OCI-LY7 (cell line): ENCODE data around the gene ESRP2.

Source experiments
- CTCF ChIP-seq: fragments of 200-600 bp; sonication (generic); conservative IDR thresholded peaks from 2 replicates; pipeline ENCODE4 v1.5.1; 2014; ENCODE audit warnings: mild to moderate bottlenecking, antibody characterized with exemption, low read length, moderate library complexity, mixed read lengths
- EZH2phosphoT487 ChIP-seq: fragments of 200-600 bp; sonication (generic); IDR thresholded peaks from 2 replicates; pipeline ENCODE4 v1.6.1; 2018; ENCODE audit warnings: low read depth, borderline replicate concordance, mild to moderate bottlenecking, mixed run types, antibody characterized with exemption, low read length, moderate library complexity, mixed read lengths

GRCh38 chr16:68263559-68264127 lies 27.7 kb upstream of the ESRP2 start:
- TF ChIP-seq CTCF: no peak
- TF ChIP-seq EZH2phosphoT487: no peak
